Aorta (tissue), 5 donors: ENCODE measurements around the gene RELT. TPM values are rescaled to one million over a fixed set of nuclear protein-coding genes. Genes with fewer than 3 reads are reported as not detected.

Source experiments
- ATAC-seq: fragments of 200-7000 bp; cut with Tn5 transposase; one replicate; pipeline ENCODE4 v1.9.1; 2022; ENCODE audit warnings: moderate library complexity; ENCODE audit not compliant: low FRiP score
- DNase-seq, 2 donors: peaks; one replicate each; pipeline ENCODE4 v3.0.0-alpha.2; 2020
- H3K27ac ChIP-seq, 2 donors: one replicate each; pipeline ENCODE4 v1.5.1; 2013; ENCODE audit warnings: low read length in 2 of 2, mild to moderate bottlenecking in 2 of 2, moderate library complexity in 2 of 2, control low read depth in 1 of 2, inconsistent platforms in 1 of 2, low read depth in 1 of 2
- H3K27me3 ChIP-seq, 2 donors: one replicate each; pipeline ENCODE4 v1.6.1; 2013; ENCODE audit warnings: control low read depth in 1 of 2, low read length in 1 of 2, mild to moderate bottlenecking in 1 of 2, moderate library complexity in 1 of 2; ENCODE audit not compliant: insufficient read depth in 2 of 2, control insufficient read depth in 1 of 2
- H3K36me3 ChIP-seq, 2 donors: one replicate each; pipeline ENCODE4 v1.6.1; 2013; ENCODE audit warnings: control low read depth in 1 of 2, low read length in 1 of 2, mild to moderate bottlenecking in 1 of 2; ENCODE audit not compliant: insufficient read depth in 2 of 2, control insufficient read depth in 1 of 2
- H3K4me1 ChIP-seq, 2 donors: one replicate each; pipeline ENCODE4 v1.6.1; 2013; ENCODE audit warnings: low read length in 2 of 2, control low read depth in 1 of 2, mild to moderate bottlenecking in 1 of 2, moderate library complexity in 1 of 2; ENCODE audit not compliant: insufficient read depth in 2 of 2, control insufficient read depth in 1 of 2
- H3K4me3 ChIP-seq, 2 donors: one replicate each; pipeline ENCODE4 v1.5.1; 2013; ENCODE audit warnings: low read length in 2 of 2, control low read depth in 1 of 2, mild to moderate bottlenecking in 1 of 2
- H3K9me3 ChIP-seq: one replicate; pipeline ENCODE4 v1.6.1; 2013; ENCODE audit warnings: mild to moderate bottlenecking, low read length; ENCODE audit not compliant: control insufficient read depth
- WGBS, 2 donors: extraction: QIAGEN DNeasy Blood & Tissue Kit; methylation state at CpG; one replicate each; pipeline ENCODE4 v1.1.7; 2013; 5-methylcytosine and 5-hydroxymethylcytosine counted together
- intact Hi-C, 2 donors: fragments of 100-400 bp; cut with DNase I; formaldehyde crosslinking; loops; one replicate each; pipeline versions ENCODE4 v1.14.2 to v1.15.0; 2022
- polyA plus RNA-seq, 2 donors: library from polyadenylated mRNA; stranded (reverse); fragments of 200-250 nt; gene quantifications; one replicate each; pipeline ENCODE4 v1.2.3, GENCODE V29; 2013
- total RNA-seq, 2 donors: library from RNA; stranded (reverse); fragmentation: NEBNext Ultra II Directional; extraction: Animal tissue kit (Norgen Biotek cat#: 25700); gene quantifications; one replicate each; pipeline ENCODE4 v1.2.1, GENCODE V29; 2021
- donor health status: healthy with polysubstance abuse.
- donor health status: Bipolar disorder and iron deficiency.
- donor health status: DM: no; HTN: no; CAD: no.
- donor health status: DM: no; HTN: no; CAD: no.
- donor health status: DM: yes; HTN: yes; CAD: no.

The RELT gene
- total and polyA plus RNA-seq, 4 donors = 1.1 to 13.2 (median 6.4) TPM

GRCh38 chr11:73345481-73346160 lies 30.6 kb upstream of the RELT start:
- DNase-seq (no peak), ATAC-seq (no peak)
- intact Hi-C loops = no loop called here
- Histone ChIP-seq H3K36me3 (no peaks in the 10 kb centered on the region), H3K27me3 (no peaks in the 10 kb centered on the region), H3K9me3 (no peaks in the 10 kb centered on the region), H3K27ac (peak overlapping the region in 1 of 2 donors; percentile 9), H3K4me3 (no peak overlapping the region), H3K4me1 (peaks cover 0 to 4% of the 10 kb centered on the region in 2 donors)
- 39 to 46% methylated on average over 5 of the region's 5 CpGs for WGBS, 2 donors

GRCh38 chr11:73346186-73346935 lies 29.8 kb upstream of the RELT start:
- intact Hi-C loops = no loop called here
- Histone ChIP-seq H3K27me3 (no peaks in the 10 kb centered on the region), H3K4me1 (peaks cover 0 to 4% of the 10 kb centered on the region in 2 donors), H3K9me3 (no peaks in the 10 kb centered on the region), H3K4me3 (no peak overlapping the region), H3K27ac (no peak overlapping the region), H3K36me3 (no peaks in the 10 kb centered on the region)
- 51 to 52% methylated on average over 8 to 10 of the region's 10 CpGs for WGBS, 2 donors
- ATAC-seq = no peak
- DNase-seq = no peak

- ATAC-seq (no peak), DNase-seq (no peak)
- no peak overlapping the region for H3K27ac ChIP-seq
- 66 to 67% methylated on average over 12 of the region's 12 CpGs for WGBS, 2 donors
- peaks cover 0 to 4% of the 10 kb centered on the region in 2 donors for H3K4me1 ChIP-seq
- H3K4me3 ChIP-seq = no peak overlapping the region
- H3K36me3 ChIP-seq = no peaks in the 10 kb centered on the region
- H3K9me3 ChIP-seq = no peaks in the 10 kb centered on the region
- intact Hi-C loops = no loop called here
- no peaks in the 10 kb centered on the region for H3K27me3 ChIP-seq
Observed at GRCh38 chr11:73347067-73347466, 29.1 kb upstream of the RELT start.

- Histone ChIP-seq H3K4me3 (no peak overlapping the region), H3K27ac (no peak overlapping the region), H3K36me3 (peaks cover 0 to 3% of the 10 kb centered on the region in 2 donors), H3K4me1 (no peaks in the 10 kb centered on the region), H3K9me3 (no peaks in the 10 kb centered on the region), H3K27me3 (no peaks in the 10 kb centered on the region)
- intact Hi-C loops = no loop called here
- DNase-seq = no peak
- no peak for ATAC-seq
- WGBS, 2 donors = 77 to 83% methylated on average over 5 of the region's 5 CpGs
Observed at GRCh38 chr11:73348838-73349237, 27.4 kb upstream of the RELT start.

- WGBS, 2 donors = 14 to 21% methylated on average over 6 of the region's 6 CpGs
- H3K27ac ChIP-seq = no peak overlapping the region
Observed at GRCh38 chr11:73349633-73350032, 26.6 kb upstream of the RELT start.

GRCh38 chr11:73350908-73351636 lies 25.1 kb upstream of the RELT start:
- Histone ChIP-seq H3K27ac (no peak overlapping the region), H3K4me3 (no peak overlapping the region), H3K9me3 (no peaks in the 10 kb centered on the region), H3K4me1 (no peaks in the 10 kb centered on the region), H3K36me3 (peaks cover 0 to 11% of the 10 kb centered on the region in 2 donors), H3K27me3 (no peaks in the 10 kb centered on the region)
- 17 to 18% methylated on average over 16 of the region's 16 CpGs for WGBS, 2 donors
- DNase-seq = no peak
- intact Hi-C loops = loop anchor here (5.0 kb wide), 1 partner anchor 41 kb away; no protein-coding TSS in a partner anchor
- ATAC-seq = peak; percentile 81

More at GRCh38 chr11:73349633-73350032, 26.6 kb upstream of the RELT start:
- Histone ChIP-seq H3K36me3 (peaks cover 0 to 5% of the 10 kb centered on the region in 2 donors), H3K9me3 (no peaks in the 10 kb centered on the region), H3K27me3 (no peaks in the 10 kb centered on the region), H3K4me1 (no peaks in the 10 kb centered on the region), H3K4me3 (no peak overlapping the region)
- DNase-seq (no peak), ATAC-seq (no peak)
- intact Hi-C loops = loop anchor here (5.0 kb wide), 1 partner anchor 43 kb away; no protein-coding TSS in a partner anchor

GRCh38 chr11:73353422-73353821 lies 22.8 kb upstream of the RELT start:
- 76 to 82% methylated on average over 4 of the region's 4 CpGs for WGBS, 2 donors
- Histone ChIP-seq H3K4me3 (no peak overlapping the region), H3K36me3 (peaks cover 0 to 15% of the 10 kb centered on the region in 2 donors), H3K27me3 (no peaks in the 10 kb centered on the region), H3K4me1 (peaks cover 0 to 3% of the 10 kb centered on the region in 2 donors), H3K9me3 (no peaks in the 10 kb centered on the region), H3K27ac (no peak overlapping the region)
- intact Hi-C loops = loop anchor here (5.0 kb wide), 1 partner anchor 39 kb away; no protein-coding TSS in a partner anchor
- ATAC-seq (no peak), DNase-seq (no peak)

- DNase-seq (no peak), ATAC-seq (no peak)
- 87 to 90% methylated on average over 4 of the region's 4 CpGs for WGBS, 2 donors
- no peak overlapping the region for H3K4me3 ChIP-seq
- H3K27ac ChIP-seq = peak overlapping the region in 1 of 2 donors; percentile 27
- peaks cover 0 to 3% of the 10 kb centered on the region in 2 donors for H3K4me1 ChIP-seq
- H3K36me3 ChIP-seq = peaks cover 0 to 16% of the 10 kb centered on the region in 2 donors
- intact Hi-C loops = no loop called here
- H3K27me3 ChIP-seq = no peaks in the 10 kb centered on the region
- H3K9me3 ChIP-seq = no peaks in the 10 kb centered on the region
Observed at GRCh38 chr11:73355109-73355508, 21.1 kb upstream of the RELT start.
